ENCODE measurements around the gene SUGP1.

- TF ChIP-seq CTCF (IDR thresholded peaks at IDR 0.05) (no peak), ZNF263 (CRISPR knock-in tag; IDR thresholded peaks at IDR 0.05; ENCODE audit: low read depth) (no peak), RELA (CRISPR knock-in tag; IDR thresholded peaks at IDR 0.05; ENCODE audit: borderline replicate concordance) (no peak), ZNF425 (CRISPR knock-in tag; conservative IDR thresholded peaks at IDR 0.05) (no peak), FOXJ3 (CRISPR knock-in tag; IDR thresholded peaks at IDR 0.05; ENCODE audit: borderline replicate concordance) (no peak), ETV6 (CRISPR knock-in tag; IDR thresholded peaks at IDR 0.05) (no peak), MAX (CRISPR knock-in tag; IDR thresholded peaks at IDR 0.05) (no peak), AFF4 (CRISPR knock-in tag; IDR thresholded peaks at IDR 0.05; ENCODE audit: borderline replicate concordance) (no peak), CREB1 (CRISPR knock-in tag; IDR thresholded peaks at IDR 0.05) (no peak)
- TF ChIP-seq, protein P1, sequence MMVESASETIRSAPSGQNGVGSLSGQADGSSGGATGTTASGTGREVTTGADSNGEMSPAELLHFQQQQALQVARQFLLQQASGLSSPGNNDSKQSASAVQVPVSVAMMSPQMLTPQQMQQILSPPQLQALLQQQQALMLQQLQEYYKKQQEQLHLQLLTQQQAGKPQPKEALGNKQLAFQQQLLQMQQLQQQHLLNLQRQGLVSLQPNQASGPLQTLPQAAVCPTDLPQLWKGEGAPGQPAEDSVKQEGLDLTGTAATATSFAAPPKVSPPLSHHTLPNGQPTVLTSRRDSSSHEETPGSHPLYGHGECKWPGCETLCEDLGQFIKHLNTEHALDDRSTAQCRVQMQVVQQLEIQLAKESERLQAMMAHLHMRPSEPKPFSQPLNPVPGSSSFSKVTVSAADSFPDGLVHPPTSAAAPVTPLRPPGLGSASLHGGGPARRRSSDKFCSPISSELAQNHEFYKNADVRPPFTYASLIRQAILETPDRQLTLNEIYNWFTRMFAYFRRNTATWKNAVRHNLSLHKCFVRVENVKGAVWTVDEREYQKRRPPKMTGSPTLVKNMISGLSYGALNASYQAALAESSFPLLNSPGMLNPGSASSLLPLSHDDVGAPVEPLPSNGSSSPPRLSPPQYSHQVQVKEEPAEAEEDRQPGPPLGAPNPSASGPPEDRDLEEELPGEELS (CRISPR knock-in tag; IDR thresholded peaks at IDR 0.05) = no peak
Observed at GRCh38 chr19:19356500-19356899, 36.2 kb upstream of the SUGP1 start.
